Sigmoid colon (tissue), 7 donors: ENCODE data around the gene SELPLG. TPM values are rescaled to one million over a fixed set of nuclear protein-coding genes. Genes with fewer than 3 reads are reported as not detected.

Experiments
- DNase-seq: peaks from one replicate; pipeline ENCODE4 v3.0.0-alpha.2; 2019
- H3K27ac ChIP-seq, 4 donors: fragments of 200-600 bp; sonication (generic); one replicate each; pipeline ENCODE4 v1.5.1; 2016 to 2019; ENCODE audit warnings: mild to moderate bottlenecking in 1 of 4
- H3K27me3 ChIP-seq, 3 donors: fragments of 200-600 bp; sonication (generic); one replicate each; pipeline ENCODE4 v1.5.1; 2019; ENCODE audit warnings: mild to moderate bottlenecking in 1 of 3
- H3K36me3 ChIP-seq, 4 donors: fragments of 200-600 bp; sonication (generic); one replicate each; pipeline ENCODE4 v1.5.1; 2016 to 2019
- H3K4me1 ChIP-seq, 4 donors: fragments of 200-600 bp; sonication (generic); one replicate each; pipeline ENCODE4 v1.5.1; 2017 to 2019
- H3K4me3 ChIP-seq, 4 donors: fragments of 200-600 bp; sonication (generic); one replicate each; pipeline ENCODE4 v1.5.1; 2017 to 2019; ENCODE audit warnings: mild to moderate bottlenecking in 2 of 4, moderate library complexity in 1 of 4
- H3K9me3 ChIP-seq, 4 donors: fragments of 200-600 bp in 3 of 4; sonication (generic) in 3 of 4; one replicate each; pipeline versions ENCODE4 v1.5.1 to v1.6.1; 2013 to 2019
- CTCF ChIP-seq, 4 experiments: fragments of 450-650 bp in 3 of 4; fragments of 200-600 bp in 1 of 4; IDR thresholded peaks; one replicate each; pipeline ENCODE4 v1.5.1; 2016 to 2019; ENCODE audit warnings: antibody characterized with exemption in 4 of 4, mild to moderate bottlenecking in 3 of 4, moderate library complexity in 2 of 4
- EP300 ChIP-seq, 4 donors: sonication (generic); formaldehyde crosslinking; IDR thresholded peaks; one replicate each; pipeline ENCODE4 v1.6.1; 2017; ENCODE audit warnings: antibody characterized with exemption in 4 of 4
- POLR2A ChIP-seq, 2 donors: fragments of 450-650 bp; IDR thresholded peaks; one replicate each; pipeline ENCODE4 v1.6.1; 2016; ENCODE audit warnings: antibody characterized with exemption in 2 of 2, mild to moderate bottlenecking in 2 of 2, moderate library complexity in 2 of 2
- POLR2AphosphoS5 ChIP-seq, 4 donors: sonication (generic); formaldehyde crosslinking; IDR thresholded peaks; one replicate each; pipeline ENCODE4 v1.6.1; 2017; ENCODE audit warnings: antibody characterized with exemption in 4 of 4
- WGBS, 2 donors: extraction: QIAGEN DNeasy Blood & Tissue Kit; methylation state at CpG; one replicate each; pipeline ENCODE4 v1.1.7; 2013; 5-methylcytosine and 5-hydroxymethylcytosine counted together
- intact Hi-C: fragments of 100-400 bp; cut with DNase I; formaldehyde crosslinking; loops from one replicate; pipeline ENCODE4 v1.15.1; 2023
- polyA plus RNA-seq, 3 donors: library from polyadenylated mRNA; stranded (reverse); fragments of 200-250 nt; gene quantifications; one replicate each; pipeline ENCODE4 v1.2.3, GENCODE V29; 2013
- total RNA-seq, 4 donors: library from RNA; depleted of rRNA; stranded (reverse); fragments of >200 nt; gene quantifications; one replicate each; pipeline ENCODE4 v1.1.0, GENCODE V29; 2016
- donor health status: healthy with polysubstance abuse.
- donor health status: Bipolar disorder and iron deficiency.
- donor health status: healthy.

SELPLG gene
- total and polyA plus RNA-seq, 7 donors: 1.8 to 26.1 (median 6.7) TPM

- Histone ChIP-seq H3K27me3 (no peaks in the 10 kb centered on the region), H3K9me3 (no peaks in the 10 kb centered on the region), H3K4me1 (peaks cover 0 to 14% (median 3%) of the 10 kb centered on the region in 4 donors), H3K27ac (no peak overlapping the region), H3K4me3 (no peak overlapping the region), H3K36me3 (no peaks in the 10 kb centered on the region)
- 88 to 94% methylated on average over 8 of the region's 8 CpGs for WGBS, 2 donors
- no peak for TF ChIP-seq POLR2A (IDR thresholded peaks at IDR 0.05)
- no peak for TF ChIP-seq EP300 (IDR thresholded peaks at IDR 0.05)
- no peak for TF ChIP-seq CTCF (IDR thresholded peaks at IDR 0.05)
- TF ChIP-seq POLR2AphosphoS5 (IDR thresholded peaks at IDR 0.05): no peak
- intact Hi-C loops: no loop called here
- DNase-seq: no peak
Observed at GRCh38 chr12:108610336-108610815, 23.3 kb downstream of the SELPLG start.

- intact Hi-C loops: no loop called here
- Histone ChIP-seq H3K27me3 (no peaks in the 10 kb centered on the region), H3K27ac (no peak overlapping the region), H3K4me3 (no peak overlapping the region), H3K36me3 (no peaks in the 10 kb centered on the region), H3K4me1 (peaks cover 0 to 14% (median 3%) of the 10 kb centered on the region in 4 donors), H3K9me3 (no peaks in the 10 kb centered on the region)
- DNase-seq: peak; percentile 94
- WGBS, 2 donors: 46 to 71% methylated on average over 21 of the region's 21 CpGs
- TF ChIP-seq POLR2AphosphoS5 (IDR thresholded peaks at IDR 0.05): peak; percentile 18 to 71 (median 56)
- TF ChIP-seq EP300 (IDR thresholded peaks at IDR 0.05): peak in 1 of 4 donors; percentile 15
- TF ChIP-seq POLR2A (IDR thresholded peaks at IDR 0.05): no peak
Observed at GRCh38 chr12:108609537-108610335, 24.0 kb downstream of the SELPLG start.

- no peaks in the 10 kb centered on the region for H3K27me3 ChIP-seq
- DNase-seq: no peak
- TF ChIP-seq EP300 (IDR thresholded peaks at IDR 0.05): no peak
- TF ChIP-seq POLR2A (IDR thresholded peaks at IDR 0.05): no peak
- H3K4me3 ChIP-seq: no peak overlapping the region
- H3K9me3 ChIP-seq: no peaks in the 10 kb centered on the region
- WGBS, 2 donors: 87% methylated on average over 5 of the region's 5 CpGs
- H3K36me3 ChIP-seq: no peaks in the 10 kb centered on the region
- peaks cover 0 to 13% (median 3%) of the 10 kb centered on the region in 4 donors for H3K4me1 ChIP-seq
- no peak overlapping the region for H3K27ac ChIP-seq
- intact Hi-C loops: no loop called here
Observed at GRCh38 chr12:108608616-108609015, 25.1 kb downstream of the SELPLG start.

GRCh38 chr12:108607981-108608600 is 25.6 kb downstream of the SELPLG start:
- DNase-seq: no peak
- no peak overlapping the region for H3K27ac ChIP-seq
- no peaks in the 10 kb centered on the region for H3K36me3 ChIP-seq
- no peaks in the 10 kb centered on the region for H3K27me3 ChIP-seq
- WGBS, 2 donors: 83 to 88% methylated on average over 10 of the region's 10 CpGs
- peaks cover 0 to 8% (median 3%) of the 10 kb centered on the region in 4 donors for H3K4me1 ChIP-seq
- no peak overlapping the region for H3K4me3 ChIP-seq
- H3K9me3 ChIP-seq: no peaks in the 10 kb centered on the region
- no peak for TF ChIP-seq POLR2A (IDR thresholded peaks at IDR 0.05)
- no peak for TF ChIP-seq EP300 (IDR thresholded peaks at IDR 0.05)
- no peak for TF ChIP-seq POLR2AphosphoS5 (IDR thresholded peaks at IDR 0.05)
- TF ChIP-seq CTCF (IDR thresholded peaks at IDR 0.05): no peak
- intact Hi-C loops: no loop called here

GRCh38 chr12:108606492-108606891 is 27.2 kb downstream of the SELPLG start:
- Histone ChIP-seq H3K36me3 (no peaks in the 10 kb centered on the region), H3K4me1 (peaks cover 0 to 7% (median 3%) of the 10 kb centered on the region in 4 donors), H3K9me3 (no peaks in the 10 kb centered on the region), H3K27me3 (no peaks in the 10 kb centered on the region), H3K27ac (no peak overlapping the region), H3K4me3 (no peak overlapping the region)
- DNase-seq: no peak
- TF ChIP-seq EP300 (IDR thresholded peaks at IDR 0.05) (no peak), POLR2A (IDR thresholded peaks at IDR 0.05) (no peak), POLR2AphosphoS5 (IDR thresholded peaks at IDR 0.05) (no peak), CTCF (IDR thresholded peaks at IDR 0.05) (no peak)
- intact Hi-C loops: no loop called here
- WGBS, 2 donors: 77 to 87% methylated on average over 9 of the region's 9 CpGs
